Thyroid gland (tissue), 4 donors: ENCODE results near the gene LHX6. TPM values are rescaled to one million over a fixed set of nuclear protein-coding genes. Genes with fewer than 3 reads are reported as not detected.

Experiments used
- DNase-seq, 2 donors: peaks; one replicate each; pipeline ENCODE4 v3.0.0-alpha.2; 2019
- H3K27ac ChIP-seq, 3 donors: fragments of 200-600 bp; sonication (generic); 1 replicate in 2 of 3; 2 replicates in 1 of 3; pipeline ENCODE4 v1.5.1; 2016 to 2019; ENCODE audit warnings: mild to moderate bottlenecking in 1 of 3, moderate library complexity in 1 of 3
- H3K27me3 ChIP-seq: fragments of 200-600 bp; sonication (generic); one replicate; pipeline ENCODE4 v1.5.1; 2019
- H3K36me3 ChIP-seq, 2 donors: fragments of 200-600 bp; sonication (generic); one replicate each; pipeline ENCODE4 v1.5.1; 2016 to 2019
- H3K4me1 ChIP-seq, 2 donors: fragments of 200-600 bp; sonication (generic); one replicate each; pipeline ENCODE4 v1.5.1; 2017 to 2019
- H3K4me3 ChIP-seq, 3 donors: fragments of 200-600 bp; sonication (generic); replicated peaks in 1 of 3; 1 replicate in 2 of 3; 2 replicates in 1 of 3; pipeline ENCODE4 v1.5.1; 2016; ENCODE audit warnings: mild to moderate bottlenecking in 1 of 3
- H3K9me3 ChIP-seq: fragments of 200-600 bp; sonication (generic); one replicate; pipeline ENCODE4 v1.5.1; 2017
- CTCF ChIP-seq, 6 experiments: fragments of 200-600 bp in 3 of 6; fragments of 450-650 bp in 3 of 6; sonication (generic) in 3 of 6; IDR thresholded peaks; one replicate each; pipeline ENCODE4 v1.5.1; 2016 to 2019; ENCODE audit warnings: antibody characterized with exemption in 6 of 6, mild to moderate bottlenecking in 2 of 6, inconsistent platforms in 1 of 6, moderate library complexity in 1 of 6
- POLR2A ChIP-seq, 2 donors: fragments of 450-650 bp; IDR thresholded peaks; one replicate each; pipeline ENCODE4 v1.6.1; 2017; ENCODE audit warnings: antibody characterized with exemption in 2 of 2, mild to moderate bottlenecking in 2 of 2, moderate library complexity in 1 of 2
- WGBS, 2 donors: methylation state at CpG; one replicate each; pipeline ENCODE4 v1.1.5; 2017; 5-methylcytosine and 5-hydroxymethylcytosine counted together
- intact Hi-C: fragments of 100-400 bp; cut with DNase I; formaldehyde crosslinking; loops from one replicate; pipeline ENCODE4 v1.15.1; 2023
- total RNA-seq, 4 donors: library from RNA; depleted of rRNA; stranded (reverse); fragments of >200 nt; gene quantifications; one replicate each; pipeline ENCODE4 v1.2.3, GENCODE V29; 2016

The LHX6 gene
- total RNA-seq, 4 donors from 2014 or later: 1.3 to 4.4 (median 1.7) TPM

- no peaks in the 10 kb centered on the region for H3K36me3 ChIP-seq
- H3K27ac ChIP-seq: no peak overlapping the region
- no peaks in the 10 kb centered on the region for H3K4me1 ChIP-seq
- no peak overlapping the region for H3K4me3 ChIP-seq
- WGBS, 2 donors: 90 to 92% methylated on average over 6 of the region's 6 CpGs
- no peak for DNase-seq
- no peak for TF ChIP-seq CTCF (IDR thresholded peaks at IDR 0.05)
- no peak for TF ChIP-seq POLR2A (IDR thresholded peaks at IDR 0.05)
- intact Hi-C loops: no loop called here
- H3K27me3 ChIP-seq: no peaks in the 10 kb centered on the region
- H3K9me3 ChIP-seq: no peaks in the 10 kb centered on the region
Measured at GRCh38 chr9:122188369-122188768, 40.4 kb downstream of the LHX6 start.

GRCh38 chr9:122186777-122187470 is 41.8 kb downstream of the LHX6 start:
- TF ChIP-seq POLR2A (IDR thresholded peaks at IDR 0.05) (no peak), CTCF (IDR thresholded peaks at IDR 0.05) (no peak)
- no peaks in the 10 kb centered on the region for H3K9me3 ChIP-seq
- no peak overlapping the region for H3K4me3 ChIP-seq
- H3K27me3 ChIP-seq: no peaks in the 10 kb centered on the region
- no peak overlapping the region for H3K27ac ChIP-seq
- no peak for DNase-seq
- 82 to 86% methylated on average over 7 to 8 of the region's 8 CpGs for WGBS, 2 donors
- intact Hi-C loops: no loop called here
- no peaks in the 10 kb centered on the region for H3K36me3 ChIP-seq
- H3K4me1 ChIP-seq: no peaks in the 10 kb centered on the region

GRCh38 chr9:122186301-122186700 is 42.5 kb downstream of the LHX6 start:
- intact Hi-C loops: no loop called here
- DNase-seq: no peak
- WGBS, 2 donors: 90 to 91% methylated on average over 5 of the region's 5 CpGs

GRCh38 chr9:122184551-122184950 is 44.2 kb downstream of the LHX6 start:
- intact Hi-C loops: no loop called here
- no peaks in the 10 kb centered on the region for H3K4me1 ChIP-seq
- no peak overlapping the region for H3K27ac ChIP-seq
- H3K4me3 ChIP-seq: no peak overlapping the region
- TF ChIP-seq CTCF (IDR thresholded peaks at IDR 0.05): no peak
- no peak for TF ChIP-seq POLR2A (IDR thresholded peaks at IDR 0.05)
- H3K27me3 ChIP-seq: no peaks in the 10 kb centered on the region
- H3K9me3 ChIP-seq: no peaks in the 10 kb centered on the region
- DNase-seq: no peak
- no peaks in the 10 kb centered on the region for H3K36me3 ChIP-seq
- WGBS, 2 donors: 88 to 93% methylated on average over 1 of the region's 1 CpG

More at GRCh38 chr9:122186301-122186700, 42.5 kb downstream of the LHX6 start:
- Histone ChIP-seq H3K4me1 (no peaks in the 10 kb centered on the region), H3K4me3 (no peak overlapping the region), H3K27ac (no peak overlapping the region), H3K27me3 (no peaks in the 10 kb centered on the region), H3K9me3 (no peaks in the 10 kb centered on the region), H3K36me3 (no peaks in the 10 kb centered on the region)
- TF ChIP-seq POLR2A (IDR thresholded peaks at IDR 0.05) (no peak), CTCF (IDR thresholded peaks at IDR 0.05) (no peak)

- no peak overlapping the region for H3K4me3 ChIP-seq
- H3K27ac ChIP-seq: no peak overlapping the region
- H3K27me3 ChIP-seq: no peaks in the 10 kb centered on the region
- H3K9me3 ChIP-seq: no peaks in the 10 kb centered on the region
- TF ChIP-seq CTCF (IDR thresholded peaks at IDR 0.05) (no peak), POLR2A (IDR thresholded peaks at IDR 0.05) (no peak)
- intact Hi-C loops: no loop called here
- no peak for DNase-seq
- WGBS, 2 donors: 74 to 80% methylated on average over 7 of the region's 7 CpGs
- no peaks in the 10 kb centered on the region for H3K36me3 ChIP-seq
- H3K4me1 ChIP-seq: no peaks in the 10 kb centered on the region
Measured at GRCh38 chr9:122183501-122183900, 45.3 kb downstream of the LHX6 start.
